Esophagus (tissue), 2 donors: ENCODE measurements around the gene GP1BB. TPM values are rescaled to one million over a fixed set of nuclear protein-coding genes. Genes with fewer than 3 reads are reported as not detected.
"Not testable (repeated sequence)": the region's sequence is repeated elsewhere in the genome, so short reads cannot be mapped to it uniquely, and the experiment has no call there.

ENCODE experiments used
- H3K27ac ChIP-seq, 2 donors: one replicate each; pipeline ENCODE4 v1.5.1; 2013; ENCODE audit warnings: low read depth in 2 of 2, mild to moderate bottlenecking in 2 of 2, inconsistent platforms in 1 of 2, low read length in 1 of 2, moderate library complexity in 1 of 2
- H3K27me3 ChIP-seq, 2 donors: one replicate each; pipeline ENCODE4 v1.6.1; 2013; ENCODE audit warnings: low read length in 2 of 2, control low read depth in 1 of 2, mild to moderate bottlenecking in 1 of 2; ENCODE audit not compliant: insufficient read depth in 2 of 2, control insufficient read depth in 1 of 2
- H3K36me3 ChIP-seq, 2 donors: one replicate each; pipeline ENCODE4 v1.6.1; 2013; ENCODE audit warnings: low read length in 1 of 2; ENCODE audit not compliant: control insufficient read depth in 2 of 2, insufficient read depth in 2 of 2
- H3K4me1 ChIP-seq, 2 donors: one replicate each; pipeline ENCODE4 v1.6.1; 2013; ENCODE audit warnings: low read length in 1 of 2; ENCODE audit not compliant: control insufficient read depth in 2 of 2, insufficient read depth in 2 of 2
- H3K4me3 ChIP-seq, 2 donors: one replicate each; pipeline ENCODE4 v1.5.1; 2013; ENCODE audit warnings: low read length in 2 of 2, mild to moderate bottlenecking in 2 of 2, low read depth in 1 of 2, moderate library complexity in 1 of 2
- H3K9me3 ChIP-seq, 2 donors: one replicate each; pipeline ENCODE4 v1.6.1; 2013; ENCODE audit warnings: mild to moderate bottlenecking in 2 of 2, low read depth in 1 of 2, low read length in 1 of 2, moderate library complexity in 1 of 2; ENCODE audit not compliant: control insufficient read depth in 2 of 2, insufficient read depth in 1 of 2
- WGBS, 2 donors: extraction: QIAGEN DNeasy Blood & Tissue Kit; methylation state at CpG; one replicate each; pipeline ENCODE4 v1.1.7; 2013; 5-methylcytosine and 5-hydroxymethylcytosine counted together
- polyA plus RNA-seq, 2 donors: library from polyadenylated mRNA; stranded (reverse); fragments of 200-250 nt; gene quantifications; one replicate each; pipeline ENCODE4 v1.2.3, GENCODE V29; 2013
- donor health status: healthy with polysubstance abuse.
- donor health status: Bipolar disorder and iron deficiency.

GP1BB gene
- polyA plus RNA-seq, 2 donors: 7.6 to 9.0 TPM

GRCh38 chr22:19724927-19725661, 1.8 kb downstream of the GP1BB start:
- Histone ChIP-seq H3K27me3 (peaks cover 0 to 5% of the 10 kb centered on the region in 2 donors), H3K27ac (no peak overlapping the region), H3K4me1 (peaks cover 0 to 20% of the 10 kb centered on the region in 2 donors), H3K9me3 (peaks cover 0 to 11% of the 10 kb centered on the region in 2 donors), H3K36me3 (peaks cover 3 to 24% of the 10 kb centered on the region in 2 donors), H3K4me3 (no peak overlapping the region)
- 72 to 74% methylated on average over 45 of the region's 45 CpGs for WGBS, 2 donors

- H3K4me1 ChIP-seq: peaks cover 0 to 20% of the 10 kb centered on the region in 2 donors
- H3K27me3 ChIP-seq, H3K4me3 ChIP-seq, H3K27ac ChIP-seq: not testable (repeated sequence)
- 83 to 87% methylated on average over 96 of the region's 96 CpGs for WGBS, 2 donors
- H3K9me3 ChIP-seq: peaks cover 0 to 11% of the 10 kb centered on the region in 2 donors
- peaks cover 3 to 16% of the 10 kb centered on the region in 2 donors for H3K36me3 ChIP-seq
Measured at GRCh38 chr22:19726064-19726788, 2.9 kb downstream of the GP1BB start.

- Histone ChIP-seq H3K4me3 (no peak overlapping the region), H3K36me3 (peaks cover 0 to 7% of the 10 kb centered on the region in 2 donors), H3K27ac (no peak overlapping the region), H3K27me3 (peaks cover 0 to 4% of the 10 kb centered on the region in 2 donors), H3K9me3 (peaks cover 0 to 7% of the 10 kb centered on the region in 2 donors), H3K4me1 (peaks cover 0 to 18% of the 10 kb centered on the region in 2 donors)
- 67 to 68% methylated on average over 60 to 61 of the region's 61 CpGs for WGBS, 2 donors
Measured at GRCh38 chr22:19727310-19728150, 4.2 kb downstream of the GP1BB start.

GRCh38 chr22:19728271-19728670, 4.9 kb downstream of the GP1BB start:
- no peaks in the 10 kb centered on the region for H3K27me3 ChIP-seq
- WGBS, 2 donors: 68 to 71% methylated on average over 6 of the region's 6 CpGs
- H3K9me3 ChIP-seq: peaks cover 0 to 5% of the 10 kb centered on the region in 2 donors
- H3K4me1 ChIP-seq: peaks cover 0 to 11% of the 10 kb centered on the region in 2 donors
- no peaks in the 10 kb centered on the region for H3K36me3 ChIP-seq
- no peak overlapping the region for H3K4me3 ChIP-seq
- no peak overlapping the region for H3K27ac ChIP-seq

DNA sequence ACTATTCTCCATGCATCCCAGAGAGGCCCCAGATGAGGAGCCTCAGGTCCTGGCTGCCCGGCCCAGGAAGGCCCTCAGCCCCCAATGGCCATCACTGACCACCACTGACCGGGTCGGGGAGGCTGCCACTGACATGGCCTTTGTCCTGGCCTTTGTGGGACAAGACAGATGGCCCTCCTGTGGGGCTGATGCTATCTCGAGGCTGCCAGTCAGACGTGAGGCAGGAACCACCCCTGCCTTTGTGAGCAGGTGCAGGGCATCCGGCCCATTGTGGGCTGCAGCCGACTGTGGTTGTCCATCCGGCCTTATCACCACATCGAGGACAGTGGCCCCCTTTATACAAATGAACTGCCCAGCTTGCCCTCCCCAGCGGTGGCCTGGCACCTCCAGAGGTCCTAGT, 5.5 kb downstream of the GP1BB start:
- no peaks in the 10 kb centered on the region for H3K27me3 ChIP-seq
- H3K4me3 ChIP-seq: no peak overlapping the region
- no peak overlapping the region for H3K27ac ChIP-seq
- no peaks in the 10 kb centered on the region for H3K36me3 ChIP-seq
- H3K9me3 ChIP-seq: peaks cover 0 to 5% of the 10 kb centered on the region in 2 donors
- WGBS, 2 donors: 66 to 67% methylated on average over 10 of the region's 10 CpGs
- peaks cover 0 to 6% of the 10 kb centered on the region in 2 donors for H3K4me1 ChIP-seq

DNA sequence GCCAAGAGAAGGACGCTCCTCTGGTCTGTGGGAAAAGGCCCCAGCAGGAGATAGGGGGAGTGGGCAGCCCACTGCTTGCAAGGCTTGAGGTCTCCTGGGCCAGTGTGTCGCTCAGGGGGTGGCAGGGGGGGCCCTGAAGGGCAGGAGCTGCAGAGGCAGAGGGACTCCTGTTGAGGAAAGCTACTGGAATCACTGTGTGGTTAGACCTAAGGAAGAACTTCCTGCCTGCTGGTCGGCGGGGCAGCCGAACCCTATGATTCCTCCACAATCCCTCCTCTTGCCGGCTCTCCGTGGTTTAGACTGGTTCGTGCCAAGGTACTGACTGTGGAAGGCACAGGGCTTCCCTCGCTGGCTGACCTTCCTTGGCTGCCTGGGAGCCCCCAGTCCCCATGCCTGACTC, 6.2 kb downstream of the GP1BB start:
- WGBS, 2 donors: 72 to 83% methylated on average over 9 of the region's 9 CpGs

DNA sequence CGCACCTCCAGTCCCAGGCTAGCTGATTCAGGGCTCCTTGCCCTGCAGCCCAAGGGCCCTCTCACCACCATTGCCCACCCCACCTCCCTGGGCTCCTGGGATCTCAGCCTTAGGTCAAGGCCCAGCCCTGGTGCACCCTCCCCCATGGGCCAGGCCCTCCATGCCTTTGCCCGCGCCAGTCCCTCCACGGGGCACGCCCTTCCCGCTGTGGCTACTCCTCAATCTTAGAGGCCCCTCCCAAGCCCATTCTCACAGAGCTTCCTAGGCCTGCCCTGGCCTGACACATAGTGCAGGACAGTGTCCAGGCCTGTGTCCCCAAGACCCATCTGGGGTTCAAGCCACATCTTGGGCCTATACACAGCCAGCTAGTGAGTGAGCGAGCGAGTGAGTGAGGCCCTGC, 6.9 kb downstream of the GP1BB start:
- no peaks in the 10 kb centered on the region for H3K4me1 ChIP-seq
- no peak overlapping the region for H3K4me3 ChIP-seq
- H3K27ac ChIP-seq: no peak overlapping the region
- H3K27me3 ChIP-seq: no peaks in the 10 kb centered on the region
- WGBS, 2 donors: 81 to 91% methylated on average over 8 of the region's 8 CpGs
- no peaks in the 10 kb centered on the region for H3K36me3 ChIP-seq
- peaks cover 0 to 1% of the 10 kb centered on the region in 2 donors for H3K9me3 ChIP-seq

More for the DNA sequence above, 6.2 kb downstream of the GP1BB start:
- H3K27me3 ChIP-seq: no peaks in the 10 kb centered on the region
- no peak overlapping the region for H3K27ac ChIP-seq
- no peaks in the 10 kb centered on the region for H3K36me3 ChIP-seq
- H3K9me3 ChIP-seq: peaks cover 0 to 5% of the 10 kb centered on the region in 2 donors
- no peak overlapping the region for H3K4me3 ChIP-seq
- peaks cover 0 to under 1% of the 10 kb centered on the region in 2 donors for H3K4me1 ChIP-seq

GRCh38 chr22:19730655-19731360, 7.5 kb downstream of the GP1BB start:
- H3K36me3 ChIP-seq: no peaks in the 10 kb centered on the region
- H3K27me3 ChIP-seq: no peaks in the 10 kb centered on the region
- H3K4me1 ChIP-seq: no peaks in the 10 kb centered on the region
- H3K4me3 ChIP-seq: peak overlapping the region in 1 of 2 donors; percentile 1
- 3 to 4% methylated on average over 45 to 48 of the region's 48 CpGs for WGBS, 2 donors
- H3K27ac ChIP-seq: no peak overlapping the region
- H3K9me3 ChIP-seq: no peaks in the 10 kb centered on the region
